Esophagus squamous epithelium (tissue), 4 donors: ENCODE results near the gene FRMD6.

ENCODE experiments used
- CTCF ChIP-seq, 6 experiments: fragments of 450-650 bp in 4 of 6; fragments of 200-600 bp in 2 of 6; sonication (generic) in 2 of 6; IDR thresholded peaks; one replicate each; pipeline ENCODE4 v1.5.1; 2016 to 2019; ENCODE audit warnings: antibody characterized with exemption in 6 of 6, mild to moderate bottlenecking in 4 of 6, moderate library complexity in 4 of 6
- POLR2A ChIP-seq, 4 donors: fragments of 450-650 bp; IDR thresholded peaks; one replicate each; pipeline ENCODE4 v1.6.1; 2017; ENCODE audit warnings: antibody characterized with exemption in 4 of 4, mild to moderate bottlenecking in 4 of 4, moderate library complexity in 3 of 4

- no peak for TF ChIP-seq CTCF (IDR thresholded peaks at IDR 0.05)
- no peak for TF ChIP-seq POLR2A (IDR thresholded peaks at IDR 0.05)
These were observed 25.6 kb downstream of the FRMD6 start for GRCh38 chr14:51677266-51677665.
